Activated CD4-positive, alpha-beta memory T cell treated with anti-CD3 and anti-CD28 coated beads, Interleukin-2, amount 10 ng/mL, durations not matched to agents 7 days and 5 days (primary cell): Measurements from ENCODE around the gene DHX16. TPM values are rescaled to one million over a fixed set of nuclear protein-coding genes. Genes with fewer than 3 reads are reported as not detected.
A peak's percentile ranks its signal among the peaks of the same experiment; 100 is the strongest.
"Not testable (repeated sequence)": the region's sequence is repeated elsewhere in the genome, so short reads cannot be mapped to it uniquely, and the experiment has no call there.

Experiments
- CTCF ChIA-PET: fragments of 350-600 bp; sonication (Branson Sonifier 250); formaldehyde crosslinking; loops from one replicate; lab custom pipeline; 2021; ENCODE audit warnings: antibody characterized with exemption, inconsistent platforms; lab: Charles Lee
- POLR2A ChIA-PET: fragments of 350-600 bp; sonication (Branson Sonifier 250); formaldehyde crosslinking; loops from one replicate; lab custom pipeline; 2021; ENCODE audit warnings: antibody characterized with exemption; lab: Charles Lee
- DNase-seq: peaks from one replicate; pipeline ENCODE4 v3.0.0-alpha.2; 2020
- H3K27ac Mint-ChIP-seq: one replicate; pipeline ENCODE4 v1.8.0; 2021; ENCODE audit warnings: mild to moderate bottlenecking, mixed read lengths
- H3K27me3 Mint-ChIP-seq: one replicate; pipeline ENCODE4 v1.8.0; 2021; ENCODE audit warnings: mixed read lengths
- H3K36me3 Mint-ChIP-seq: one replicate; pipeline ENCODE4 v1.8.0; 2021; ENCODE audit warnings: low read depth, mixed read lengths
- H3K4me1 Mint-ChIP-seq: one replicate; pipeline ENCODE4 v1.8.0; 2021; ENCODE audit warnings: mixed read lengths
- H3K4me3 Mint-ChIP-seq: one replicate; pipeline ENCODE4 v1.8.0; 2021; ENCODE audit warnings: mild to moderate bottlenecking, mixed read lengths
- H3K9me3 Mint-ChIP-seq: one replicate; pipeline ENCODE4 v1.8.0; 2021; ENCODE audit warnings: mixed read lengths
- total RNA-seq, 2 experiments: library from RNA; stranded (reverse); gene quantifications; one replicate each; pipeline ENCODE4 v1.2.3, GENCODE V29; 2021

Gene DHX16
- total RNA-seq, 2 experiments from 2014 or later = 35.6 to 37.6 TPM

DNA sequence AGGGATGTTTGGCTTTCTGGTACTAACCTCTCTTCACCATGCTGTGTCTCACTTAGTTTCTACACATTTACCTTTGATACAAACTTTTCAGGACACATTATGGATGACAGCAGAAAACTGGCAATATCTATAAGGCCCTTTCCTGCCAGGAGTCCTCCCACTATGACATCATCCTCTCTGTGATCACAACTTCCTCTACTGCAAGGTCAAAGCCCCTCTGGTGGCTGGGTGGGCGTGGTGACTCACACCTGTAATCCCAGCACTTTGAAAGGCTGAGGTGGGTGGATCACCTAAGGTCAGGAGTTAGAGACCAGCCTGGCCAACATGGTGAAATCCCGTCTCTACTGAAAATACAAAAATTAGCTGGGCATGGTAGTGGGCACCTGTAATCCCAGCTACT is 6.5 kb downstream of the DHX16 start:
- H3K27me3 Mint-ChIP-seq, DNase-seq, POLR2A ChIA-PET, H3K4me3 Mint-ChIP-seq, H3K9me3 Mint-ChIP-seq: not testable (repeated sequence)
- CTCF ChIA-PET = interaction anchor here (1.2 kb wide), 1 partner anchor 13 kb away, joined by 3 read pairs; no protein-coding TSS in a partner anchor
- Mint-ChIP-seq H3K36me3 (peaks cover 71% of the 10 kb centered on the region), H3K4me1 (peaks cover 25% of the 10 kb centered on the region), H3K27ac (peak overlapping the region; percentile 14)

DNA sequence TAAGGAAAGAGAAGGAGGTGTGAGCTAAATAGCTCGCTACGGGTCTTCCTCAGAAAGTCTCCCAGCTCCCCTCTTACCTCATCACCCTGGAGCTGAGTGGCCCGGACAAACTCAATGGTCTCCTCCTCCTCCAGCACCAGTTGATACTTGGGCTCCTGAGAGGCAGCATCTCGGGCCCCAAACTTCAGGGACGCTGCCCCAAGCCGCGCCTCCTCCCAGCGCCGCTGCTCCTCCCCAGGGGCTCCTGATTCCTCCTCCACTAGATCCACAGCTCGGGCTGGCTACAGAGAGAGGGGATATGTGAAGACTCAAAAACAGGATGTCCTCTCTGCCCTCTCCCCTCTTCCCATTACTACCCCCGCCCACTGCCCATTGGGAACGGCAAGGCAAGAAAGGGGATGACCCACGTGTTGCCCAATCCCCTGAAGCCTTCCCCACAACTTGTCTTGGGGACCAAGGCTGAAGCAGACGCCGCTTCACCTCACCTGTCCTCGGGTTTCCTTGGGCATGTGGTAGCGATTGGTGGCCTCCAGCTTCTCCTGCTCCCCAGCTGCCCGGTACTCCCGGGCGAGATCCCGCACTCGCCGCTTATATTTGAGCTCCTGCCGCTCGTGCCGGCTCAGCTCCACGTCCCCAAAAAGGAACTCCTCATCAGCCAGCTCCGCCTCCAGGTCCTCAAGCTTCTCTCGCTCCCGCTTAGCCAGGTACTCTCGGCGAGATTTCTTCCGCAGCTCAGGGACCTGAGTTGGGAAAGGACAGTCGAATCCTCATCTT is 7.6 kb downstream of the DHX16 start:
- Mint-ChIP-seq H3K36me3 (peaks cover 64% of the 10 kb centered on the region), H3K4me1 (peaks cover 14% of the 10 kb centered on the region), H3K4me3 (no peak overlapping the region), H3K27ac (no peak overlapping the region), H3K9me3 (no peaks in the 10 kb centered on the region), H3K27me3 (no peaks in the 10 kb centered on the region)
- DNase-seq = no peak
- POLR2A ChIA-PET = no interaction called here
- CTCF ChIA-PET = interaction anchor here (0.9 to 1.9 kb wide), 3 partner anchors 7 to 66 kb away, joined by 3 to 6 read pairs (median 3); partner anchors contain the start of gene DHX16

DNA sequence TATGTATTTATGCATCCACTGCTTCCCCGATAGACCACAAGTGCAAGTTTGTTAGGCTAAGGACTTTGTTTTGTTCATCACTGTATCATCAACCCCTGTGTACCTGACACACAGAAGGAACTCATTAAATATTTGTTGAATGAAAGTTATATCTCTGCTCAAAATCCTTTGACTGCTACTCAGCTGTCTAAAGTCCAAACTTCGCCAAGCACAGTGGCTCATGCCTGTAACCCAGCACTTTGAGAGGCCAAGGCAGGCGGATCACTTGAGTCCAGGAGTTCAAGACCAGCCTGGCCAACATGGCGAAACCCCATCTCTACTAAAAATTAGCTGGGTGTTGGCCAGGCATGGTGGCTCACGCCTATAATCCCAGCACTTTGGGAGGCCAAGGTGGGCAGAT is 14.9 kb downstream of the DHX16 start:
- POLR2A ChIA-PET, H3K27ac Mint-ChIP-seq, H3K4me1 Mint-ChIP-seq, H3K27me3 Mint-ChIP-seq, H3K9me3 Mint-ChIP-seq, DNase-seq, H3K4me3 Mint-ChIP-seq: not testable (repeated sequence)
- CTCF ChIA-PET = interaction anchor here (1.2 kb wide), 1 partner anchor 14 kb away, joined by 3 read pairs; the partner anchor contains the start of gene DHX16
- peaks cover 69% of the 10 kb centered on the region for H3K36me3 Mint-ChIP-seq

DNA sequence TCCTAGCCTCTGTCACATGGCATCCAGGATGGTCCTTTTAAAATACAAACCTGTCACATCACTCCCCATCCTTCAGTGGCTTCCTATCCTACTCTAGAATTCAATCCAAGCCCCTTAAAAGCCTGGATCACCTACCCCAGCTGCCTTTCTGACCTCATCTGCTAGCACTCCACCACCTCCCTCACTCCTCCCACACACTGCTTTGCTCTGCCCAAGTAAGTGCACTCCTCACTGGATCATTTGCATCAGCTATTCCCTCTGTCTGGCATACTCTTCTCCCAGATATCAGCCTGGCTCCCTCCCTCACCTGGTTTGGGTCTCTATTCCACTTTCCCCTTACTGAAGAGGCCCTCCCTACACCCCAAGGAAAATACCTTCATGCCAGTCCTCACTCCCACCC is 15.4 kb downstream of the DHX16 start:
- H3K36me3 Mint-ChIP-seq = peaks cover 68% of the 10 kb centered on the region

DNA sequence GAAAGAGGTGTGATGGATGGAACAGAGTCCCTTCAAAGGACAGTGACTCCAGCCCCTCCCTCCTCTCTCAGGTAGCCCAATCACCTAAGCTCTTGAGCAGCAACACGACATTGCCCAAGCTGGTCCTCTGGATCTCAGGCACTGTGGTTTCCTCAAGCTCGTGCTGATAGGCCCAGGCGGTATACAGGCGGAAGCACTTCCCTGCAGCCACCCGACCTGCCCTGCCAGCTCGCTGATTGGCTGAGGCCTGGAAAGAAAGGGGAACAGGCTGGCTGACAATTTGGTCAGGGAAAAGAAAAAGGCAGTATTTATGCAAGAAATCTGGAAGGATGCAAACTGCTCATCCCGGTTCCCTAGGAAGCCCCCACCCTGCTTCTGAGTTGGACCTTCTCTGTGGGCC is 16.3 kb downstream of the DHX16 start:
- ChIA-PET POLR2A (no interaction called here), CTCF (no interaction called here)
- Mint-ChIP-seq H3K27me3 (no peaks in the 10 kb centered on the region), H3K9me3 (no peaks in the 10 kb centered on the region), H3K36me3 (peaks cover 67% of the 10 kb centered on the region), H3K4me1 (no peaks in the 10 kb centered on the region), H3K4me3 (no peak overlapping the region), H3K27ac (no peak overlapping the region)
- no peak for DNase-seq

More for the DNA sequence above, 15.4 kb downstream of the DHX16 start:
- no peak overlapping the region for H3K27ac Mint-ChIP-seq
- ChIA-PET POLR2A (no interaction called here), CTCF (interaction anchor here (1.2 kb wide), 1 partner anchor 15 kb away, joined by 3 read pairs; the partner anchor contains the start of gene DHX16)
- no peaks in the 10 kb centered on the region for H3K4me1 Mint-ChIP-seq
- no peaks in the 10 kb centered on the region for H3K9me3 Mint-ChIP-seq
- H3K4me3 Mint-ChIP-seq = no peak overlapping the region
- no peaks in the 10 kb centered on the region for H3K27me3 Mint-ChIP-seq
- no peak for DNase-seq

DNA sequence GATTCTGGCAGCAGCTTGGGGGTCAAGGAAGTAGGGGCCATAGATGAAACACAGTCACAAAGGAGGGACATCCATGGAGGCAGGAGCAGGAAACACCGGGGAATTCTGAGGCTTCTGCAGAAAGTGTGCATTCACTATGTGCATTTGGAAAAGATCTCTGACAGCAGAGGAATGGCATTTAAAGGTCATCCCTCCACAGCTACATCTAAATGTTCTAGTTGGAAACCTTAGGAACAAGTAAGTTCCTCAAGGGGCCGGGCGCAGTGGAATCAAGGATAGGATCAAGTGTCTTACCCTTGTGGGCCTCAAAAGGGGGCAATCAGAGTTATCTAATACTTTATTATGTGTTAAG is 17.1 kb downstream of the DHX16 start:
- no peak overlapping the region for H3K27ac Mint-ChIP-seq
- H3K36me3 Mint-ChIP-seq = peaks cover 71% of the 10 kb centered on the region
- ChIA-PET POLR2A (no interaction called here), CTCF (interaction anchor here (1.1 kb wide), 1 partner anchor 17 kb away, joined by 3 read pairs; the partner anchor contains the start of gene DHX16)
- no peak overlapping the region for H3K4me3 Mint-ChIP-seq
- DNase-seq = no peak
- no peaks in the 10 kb centered on the region for H3K9me3 Mint-ChIP-seq
- H3K4me1 Mint-ChIP-seq = no peaks in the 10 kb centered on the region
- no peaks in the 10 kb centered on the region for H3K27me3 Mint-ChIP-seq

DNA sequence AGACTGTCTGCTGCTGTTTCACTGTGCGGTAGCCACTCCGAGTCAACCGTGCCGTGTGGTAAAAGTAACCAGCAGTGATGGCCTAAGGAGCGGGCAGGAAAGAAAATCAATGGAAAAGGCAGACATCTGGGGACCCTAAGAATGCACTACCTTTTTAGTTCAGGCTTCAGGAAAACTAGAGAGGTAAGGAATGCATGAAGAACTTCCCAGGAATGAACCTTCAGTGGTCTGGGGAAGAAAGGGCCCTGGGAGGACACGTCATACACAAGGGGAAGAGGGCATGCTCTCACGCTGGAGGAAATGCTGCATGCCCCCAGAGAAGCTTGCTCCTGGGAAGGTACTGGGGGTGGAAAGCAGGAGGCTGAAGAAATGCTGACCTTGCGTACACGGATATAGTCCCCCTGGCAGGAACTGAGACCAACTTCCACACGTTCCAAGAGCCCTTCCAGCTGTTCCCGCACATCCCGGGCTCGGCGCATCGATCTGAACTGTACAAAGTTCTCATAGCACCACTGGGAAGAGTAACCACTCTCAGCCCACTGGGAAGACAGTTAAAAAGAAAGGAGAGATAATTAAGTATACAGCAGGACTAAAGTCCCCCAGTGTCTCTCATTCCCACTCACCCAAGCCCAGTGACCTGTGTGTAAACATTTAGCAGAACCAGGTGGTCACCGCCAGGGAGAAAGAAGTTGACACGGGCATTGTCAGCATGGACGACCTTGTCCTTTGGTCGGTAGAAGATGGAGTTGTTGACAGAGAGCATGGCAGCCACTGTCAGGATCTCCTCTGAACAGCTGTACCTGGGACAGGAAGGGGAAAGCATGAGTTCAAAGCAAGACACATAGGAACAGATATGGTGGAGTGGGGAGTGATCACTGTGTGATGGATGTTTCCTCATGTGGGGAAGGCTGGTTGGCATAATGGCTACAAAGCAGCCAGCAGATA is 17.7 kb downstream of the DHX16 start:
- Mint-ChIP-seq H3K9me3 (no peaks in the 10 kb centered on the region), H3K27me3 (no peaks in the 10 kb centered on the region), H3K36me3 (peaks cover 71% of the 10 kb centered on the region), H3K4me3 (no peak overlapping the region), H3K4me1 (no peaks in the 10 kb centered on the region), H3K27ac (no peak overlapping the region)
- POLR2A ChIA-PET = no interaction called here
- no peak for DNase-seq
- CTCF ChIA-PET = interaction anchor here (1.1 kb wide), 1 partner anchor 17 kb away, joined by 3 read pairs; the partner anchor contains the start of gene DHX16

DNA sequence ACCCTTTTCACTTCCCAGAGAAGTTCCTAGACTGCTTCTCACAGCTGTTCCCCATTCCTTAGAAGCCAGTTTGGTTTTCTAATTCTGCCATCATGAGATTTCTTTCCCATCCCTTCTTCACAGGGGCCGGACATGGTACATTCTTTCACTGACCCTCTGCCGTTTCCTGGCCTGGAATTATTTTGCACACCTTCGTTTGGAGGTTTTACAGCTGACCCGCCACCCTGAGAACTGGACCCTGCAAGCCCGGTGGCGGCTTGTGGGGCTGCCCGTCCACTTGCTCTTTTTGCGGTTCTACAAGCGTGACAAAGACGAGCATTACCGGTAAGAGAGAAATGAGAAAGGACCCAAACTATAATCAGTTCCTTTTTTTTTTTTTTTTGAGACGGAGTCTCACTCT is 21.7 kb downstream of the DHX16 start:
- Mint-ChIP-seq H3K27ac (no peak overlapping the region), H3K4me3 (no peak overlapping the region), H3K36me3 (peaks cover 43% of the 10 kb centered on the region), H3K9me3 (no peaks in the 10 kb centered on the region), H3K4me1 (peaks cover 19% of the 10 kb centered on the region), H3K27me3 (no peaks in the 10 kb centered on the region)
- POLR2A ChIA-PET = no interaction called here
- DNase-seq = no peak
- CTCF ChIA-PET = interaction anchor here (1.4 kb wide), 1 partner anchor 21 kb away, joined by 5 read pairs; the partner anchor contains the start of gene DHX16

DNA sequence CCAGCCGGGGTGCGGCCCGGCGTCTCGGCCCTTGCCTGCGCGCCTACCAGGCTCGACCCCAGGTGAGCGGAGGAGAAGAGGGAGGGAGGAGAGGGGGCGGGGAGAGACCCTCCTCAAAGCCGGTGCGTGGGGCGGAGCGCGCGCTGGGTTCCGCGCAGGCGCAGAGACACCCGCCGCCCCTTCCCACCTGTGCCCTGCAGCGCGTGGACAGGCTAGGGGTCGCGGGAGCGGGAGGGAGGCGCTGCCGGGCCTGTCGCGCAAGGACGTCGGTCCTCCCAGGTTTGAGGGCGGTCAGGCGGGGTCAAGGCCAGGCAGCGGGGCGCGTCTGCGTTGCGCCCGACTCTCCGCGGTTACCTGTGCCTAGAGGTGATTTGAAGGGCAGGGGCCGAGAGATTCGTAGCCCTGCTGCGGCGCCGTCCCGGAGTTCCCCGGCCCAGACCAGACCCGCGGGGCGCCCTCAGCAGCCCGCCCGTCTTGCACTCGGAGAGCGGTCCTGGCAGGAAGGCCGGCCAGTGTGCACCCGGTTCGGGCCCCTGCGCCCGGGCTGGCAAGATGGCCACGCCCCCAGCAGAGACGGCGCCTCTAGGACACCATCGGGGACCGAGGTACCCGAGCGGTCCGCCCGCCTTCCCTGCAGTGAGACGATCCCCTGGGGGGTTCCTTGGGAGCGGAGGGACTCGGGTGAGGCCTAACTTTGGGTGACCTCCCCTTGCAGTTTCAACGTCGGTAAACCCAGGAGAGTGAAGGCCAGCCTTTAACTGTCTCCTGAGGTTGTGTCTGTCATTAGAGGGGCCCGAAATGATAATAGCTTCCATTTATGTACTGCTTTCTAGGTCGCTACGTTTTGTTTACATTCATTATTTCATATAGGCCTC is 25.3 kb downstream of the DHX16 start:
- Mint-ChIP-seq H3K4me1 (peaks cover 25% of the 10 kb centered on the region), H3K27ac (peak overlapping the region; percentile 90), H3K36me3 (peaks cover 23% of the 10 kb centered on the region), H3K27me3 (no peaks in the 10 kb centered on the region), H3K9me3 (no peaks in the 10 kb centered on the region), H3K4me3 (peak overlapping the region; percentile 83)
- POLR2A ChIA-PET = interaction anchor here (0.6 to 3.1 kb wide), 12 partner anchors 21 to 1005 kb away, joined by 3 to 18 read pairs (median 4); partner anchors contain the start of genes ATAT1, MDC1, MRPS18B and PPP1R10
- CTCF ChIA-PET = interaction anchor here (1.1 to 1.8 kb wide), 5 partner anchors 20 to 84 kb away, joined by 3 to 11 read pairs (median 5); no protein-coding TSS in a partner anchor
- DNase-seq = peak; percentile 78

DNA sequence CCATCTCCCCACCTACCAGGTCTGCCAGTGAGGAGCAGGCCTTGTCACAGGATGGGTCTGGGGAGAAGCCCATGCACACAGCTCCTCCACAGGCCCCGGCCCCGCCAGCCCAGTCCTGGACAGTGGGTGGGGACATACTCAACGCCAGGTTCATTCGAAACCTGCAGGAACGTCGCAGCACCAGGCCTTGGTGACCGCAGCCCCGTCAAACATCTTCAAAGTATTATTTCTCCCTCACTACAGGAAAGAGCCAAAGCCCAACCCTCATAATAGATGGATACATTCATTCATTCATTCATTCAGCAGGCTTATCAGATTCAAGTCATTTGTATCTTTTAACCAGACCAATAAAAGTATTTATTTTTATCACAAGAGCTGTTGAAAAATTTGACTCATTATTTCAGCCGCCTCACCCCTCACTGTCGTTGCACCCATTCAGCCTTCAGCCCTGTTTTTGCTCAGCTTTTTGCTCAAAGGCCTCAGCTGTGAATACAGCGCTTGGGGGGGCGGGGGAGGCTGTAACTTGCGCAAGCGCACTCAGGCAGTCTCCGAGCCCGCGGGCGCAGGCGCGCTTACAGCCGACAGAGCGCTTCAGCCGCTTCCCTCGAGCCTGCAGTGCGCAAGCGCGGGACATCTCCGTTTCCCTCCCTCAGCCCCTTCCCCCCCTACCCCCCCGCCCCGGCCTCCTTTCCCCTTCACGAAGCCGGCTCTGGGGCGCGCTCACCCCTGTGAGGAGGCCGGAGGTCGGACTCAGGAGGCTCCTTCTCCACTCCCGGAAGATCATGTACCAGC is 26.2 kb downstream of the DHX16 start, which contains the start of gene C6orf136:
C6orf136 (plus strand) TSS at position 684 of the 792 bp plus-strand sequence; CDS start at position 783, 99 bp downstream.
- ChIA-PET POLR2A (interaction anchor here (0.6 to 3.1 kb wide), 8 partner anchors 15 to 183 kb away, joined by 3 to 18 read pairs (median 4); partner anchors contain the start of genes DHX16, MDC1, MRPS18B and PPP1R10), CTCF (interaction anchor here (0.6 to 1.8 kb wide), 7 partner anchors 31 to 753 kb away, joined by 3 to 11 read pairs (median 4); no protein-coding TSS in a partner anchor)
- H3K27me3 Mint-ChIP-seq = no peaks in the 10 kb centered on the region
- peaks cover 27% of the 10 kb centered on the region for H3K4me1 Mint-ChIP-seq
- no peaks in the 10 kb centered on the region for H3K9me3 Mint-ChIP-seq
- H3K4me3 Mint-ChIP-seq = peak within 1 kb of the TSS; percentile 83
- peak; percentile 94 for DNase-seq
- peak within 1 kb of the TSS; percentile 90 for H3K27ac Mint-ChIP-seq
- peaks cover 16% of the 10 kb centered on the region for H3K36me3 Mint-ChIP-seq

DNA sequence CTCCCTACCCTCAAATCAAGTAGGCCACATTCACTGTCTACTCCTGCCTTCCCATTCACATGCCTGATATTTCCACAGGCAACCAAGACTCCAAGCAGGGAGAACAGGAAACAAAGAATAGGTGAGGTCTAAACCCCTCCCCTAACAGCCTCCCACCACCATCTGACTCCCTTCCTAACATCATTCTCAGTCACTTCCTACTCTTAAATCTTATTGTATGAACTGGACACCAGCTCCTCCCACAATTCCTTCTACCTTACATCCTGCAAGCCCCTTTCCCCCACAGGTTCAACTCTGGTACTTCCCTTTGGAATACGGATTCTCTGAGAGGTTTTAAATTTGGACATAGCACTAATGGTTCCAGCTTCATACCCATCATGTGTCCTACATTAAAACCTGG is 26.8 kb downstream of the DHX16 start:
- Mint-ChIP-seq H3K4me3 (peak overlapping the region; percentile 83), H3K36me3 (peaks cover 11% of the 10 kb centered on the region), H3K27me3 (no peaks in the 10 kb centered on the region), H3K9me3 (no peaks in the 10 kb centered on the region), H3K27ac (no peak overlapping the region), H3K4me1 (peaks cover 32% of the 10 kb centered on the region)
- POLR2A ChIA-PET = interaction anchor here (1.3 to 3.1 kb wide), 5 partner anchors 26 to 71 kb away, joined by 4 to 18 read pairs (median 5); partner anchors contain the start of genes DHX16, MDC1, MRPS18B and PPP1R10
- DNase-seq = no peak
- CTCF ChIA-PET = interaction anchor here (0.7 to 1.8 kb wide), 6 partner anchors 30 to 105 kb away, joined by 4 to 11 read pairs (median 5); no protein-coding TSS in a partner anchor
